Measurements from ENCODE around the gene NUBPL.

GRCh38 chr14:31682768-31683167 is 121.6 kb downstream of the NUBPL start:
- TF ChIP-seq GATA2 (IDR thresholded peaks at IDR 0.05; ENCODE audit: low read depth, low read length) = no peak
- TF ChIP-seq GATA3 (IDR thresholded peaks at IDR 0.05; ENCODE audit: low read depth, low read length) = no peak

Measured in SH-SY5Y (cell line).